Measurements from ENCODE around the gene FAM200B. TPM values are rescaled to one million over a fixed set of nuclear protein-coding genes. Genes with fewer than 3 reads are reported as not detected.

The FAM200B gene
- total RNA-seq, 4 donors from 2014 or later: 54.1 to 97.4 (median 72.7) TPM

GRCh38 chr4:15667006-15667405 is 14.6 kb upstream of the FAM200B start:
- WGBS, 2 donors (ENCODE audit: low coverage in 1 of 2): 94 to 98% methylated on average over 4 of the region's 4 CpGs
- no peaks in the 10 kb centered on the region for H3K36me3 ChIP-seq
- TF ChIP-seq EP300 (IDR thresholded peaks at IDR 0.05) (no peak), POLR2A (IDR thresholded peaks at IDR 0.05) (no peak), POLR2AphosphoS5 (IDR thresholded peaks at IDR 0.05) (no peak), CTCF (IDR thresholded peaks at IDR 0.05) (no peak)
- no peaks in the 10 kb centered on the region for H3K9me3 ChIP-seq
- no peaks in the 10 kb centered on the region for H3K4me1 ChIP-seq
- H3K27ac ChIP-seq: no peak overlapping the region
- no peaks in the 10 kb centered on the region for H3K27me3 ChIP-seq
- no peak for ATAC-seq
- no peak overlapping the region for H3K4me3 ChIP-seq

GRCh38 chr4:15668566-15669435 is 12.8 kb upstream of the FAM200B start:
- no peak for ATAC-seq
- Histone ChIP-seq H3K9me3 (no peaks in the 10 kb centered on the region), H3K36me3 (no peaks in the 10 kb centered on the region), H3K4me1 (no peaks in the 10 kb centered on the region), H3K27me3 (no peaks in the 10 kb centered on the region), H3K27ac (no peak overlapping the region), H3K4me3 (no peak overlapping the region)
- WGBS, 2 donors (ENCODE audit: low coverage in 1 of 2): 57 to 58% methylated on average over 1 of the region's 1 CpG
- TF ChIP-seq POLR2AphosphoS5 (IDR thresholded peaks at IDR 0.05) (no peak), CTCF (IDR thresholded peaks at IDR 0.05) (no peak), POLR2A (IDR thresholded peaks at IDR 0.05) (no peak), EP300 (IDR thresholded peaks at IDR 0.05) (no peak)

- Histone ChIP-seq H3K4me1 (no peaks in the 10 kb centered on the region), H3K36me3 (no peaks in the 10 kb centered on the region), H3K27ac (no peak overlapping the region), H3K27me3 (no peaks in the 10 kb centered on the region), H3K9me3 (no peaks in the 10 kb centered on the region), H3K4me3 (no peak overlapping the region)
- 86 to 90% methylated on average over 3 of the region's 3 CpGs for WGBS, 2 donors (ENCODE audit: low coverage in 1 of 2)
- TF ChIP-seq CTCF (IDR thresholded peaks at IDR 0.05): no peak
- no peak for TF ChIP-seq EP300 (IDR thresholded peaks at IDR 0.05)
- no peak for TF ChIP-seq POLR2AphosphoS5 (IDR thresholded peaks at IDR 0.05)
- no peak for TF ChIP-seq POLR2A (IDR thresholded peaks at IDR 0.05)
- ATAC-seq: no peak
These were observed 11.1 kb upstream of the FAM200B start for GRCh38 chr4:15670576-15670975.

GRCh38 chr4:15672101-15672500 is 9.5 kb upstream of the FAM200B start:
- ATAC-seq: no peak
- Histone ChIP-seq H3K36me3 (no peaks in the 10 kb centered on the region), H3K4me3 (no peak overlapping the region), H3K27me3 (no peaks in the 10 kb centered on the region), H3K9me3 (no peaks in the 10 kb centered on the region), H3K4me1 (no peaks in the 10 kb centered on the region), H3K27ac (no peak overlapping the region)
- 93 to 100% methylated on average over 1 to 3 of the region's 3 CpGs for WGBS, 2 donors (ENCODE audit: low coverage in 1 of 2)
- TF ChIP-seq POLR2AphosphoS5 (IDR thresholded peaks at IDR 0.05): no peak
- no peak for TF ChIP-seq EP300 (IDR thresholded peaks at IDR 0.05)
- TF ChIP-seq CTCF (IDR thresholded peaks at IDR 0.05): no peak

GRCh38 chr4:15673337-15673736 is 8.3 kb upstream of the FAM200B start:
- 83% methylated on average over 1 of the region's 1 CpG for WGBS, 2 donors (ENCODE audit: low coverage in 1 of 2)
- no peaks in the 10 kb centered on the region for H3K36me3 ChIP-seq
- no peak overlapping the region for H3K4me3 ChIP-seq
- no peak overlapping the region for H3K27ac ChIP-seq
- H3K4me1 ChIP-seq: no peaks in the 10 kb centered on the region
- H3K27me3 ChIP-seq: no peaks in the 10 kb centered on the region
- H3K9me3 ChIP-seq: no peaks in the 10 kb centered on the region
- TF ChIP-seq CTCF (IDR thresholded peaks at IDR 0.05) (no peak), POLR2A (IDR thresholded peaks at IDR 0.05) (no peak), POLR2AphosphoS5 (IDR thresholded peaks at IDR 0.05) (no peak), EP300 (IDR thresholded peaks at IDR 0.05) (no peak)
- no peak for ATAC-seq
